A549 (cell line): ENCODE measurements around the gene ITGB1BP1.

Experiments
- BHLHE40 ChIP-seq: IDR thresholded peaks from 2 replicates; pipeline ENCODE4 v1.6.1; 2012; ENCODE audit warnings: low read depth, low read length, inconsistent platforms
- CEBPB ChIP-seq, 2 experiments: fragments of >200 bp in 1 of 2; sonication (Bioruptor Twin) in 1 of 2; formaldehyde crosslinking in 1 of 2; IDR thresholded peaks; 2 replicates each; pipeline ENCODE4 v1.6.1; 2012 to 2016
- HDAC2 ChIP-seq: fragments of 200-600 bp; sonication (generic); IDR thresholded peaks from 2 replicates; pipeline ENCODE4 v1.6.1; 2016
- HOXB5 ChIP-seq: fragments of 250-450 bp; sonication (Bioruptor Pico); IDR thresholded peaks from 2 replicates; pipeline ENCODE4 v1.5.0; 2020; ENCODE audit warnings: mild to moderate bottlenecking, moderate library complexity
- KDM5A ChIP-seq: fragments of 200-600 bp; sonication (generic); IDR thresholded peaks from 2 replicates; pipeline ENCODE4 v1.6.1; 2016; ENCODE audit warnings: antibody characterized with exemption, mild to moderate bottlenecking
- POLR2A ChIP-seq: IDR thresholded peaks from 2 replicates; pipeline ENCODE4 v1.6.1; 2012; ENCODE audit warnings: mild to moderate bottlenecking, low read length
- RFX5 ChIP-seq: fragments of 450-650 bp; IDR thresholded peaks from 2 replicates; pipeline ENCODE4 v1.7.1; 2014; ENCODE audit warnings: antibody characterized with exemption, mild to moderate bottlenecking, moderate library complexity
- SREBF2 ChIP-seq: fragments of 450-650 bp; IDR thresholded peaks from 2 replicates; pipeline ENCODE4 v1.6.1; 2014; ENCODE audit warnings: mild to moderate bottlenecking, moderate library complexity
- ZFP36 ChIP-seq: fragments of 450-650 bp; IDR thresholded peaks from 2 replicates; pipeline ENCODE4 v1.6.1; 2014; ENCODE audit warnings: borderline replicate concordance; ENCODE audit not compliant: partially characterized antibody
- ZNF302 ChIP-seq: fragments of 250-450 bp; sonication (Bioruptor Pico); IDR thresholded peaks from 2 replicates; pipeline ENCODE4 v1.9.0; 2021; ENCODE audit warnings: inconsistent platforms, mild to moderate bottlenecking, moderate library complexity
- TF ChIP-seq, protein P1 (sequence below): IDR thresholded peaks from 2 replicates; pipeline ENCODE4 v1.6.1; 2012; ENCODE audit warnings: low read depth, borderline replicate concordance
- TF ChIP-seq, protein P2 (sequence below): fragments of >200 bp; sonication (Bioruptor Twin); formaldehyde crosslinking; IDR thresholded peaks from 3 replicates; pipeline ENCODE4 v1.5.1; 2016

DNA sequence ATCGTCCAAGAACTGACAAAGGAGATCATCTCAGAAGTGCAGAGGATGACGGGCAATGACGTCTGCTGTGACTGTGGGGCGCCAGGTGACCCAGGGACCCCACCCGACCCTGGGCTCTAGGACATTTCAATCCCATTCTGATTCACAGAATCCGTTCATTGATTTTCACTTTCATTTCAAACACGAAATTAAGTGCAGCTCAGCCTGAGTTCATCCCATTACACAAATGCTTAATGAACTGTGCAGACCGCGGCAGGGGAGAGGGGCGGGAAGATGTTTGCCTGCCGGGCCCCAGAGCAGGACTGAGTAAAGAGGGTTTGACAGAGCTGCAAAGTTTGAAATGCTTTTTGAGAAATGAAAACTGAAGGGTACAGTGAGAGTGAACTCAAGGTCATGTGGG is 67.1 kb downstream of the ITGB1BP1 start:
- TF ChIP-seq, protein P1, sequence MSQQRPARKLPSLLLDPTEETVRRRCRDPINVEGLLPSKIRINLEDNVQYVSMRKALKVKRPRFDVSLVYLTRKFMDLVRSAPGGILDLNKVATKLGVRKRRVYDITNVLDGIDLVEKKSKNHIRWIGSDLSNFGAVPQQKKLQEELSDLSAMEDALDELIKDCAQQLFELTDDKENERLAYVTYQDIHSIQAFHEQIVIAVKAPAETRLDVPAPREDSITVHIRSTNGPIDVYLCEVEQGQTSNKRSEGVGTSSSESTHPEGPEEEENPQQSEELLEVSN, result no peak
- TF ChIP-seq POLR2A (no peak), KDM5A (no peak), HDAC2 (no peak), ZNF302 (CRISPR knock-in tag) (no peak), BHLHE40 (no peak), SREBF2 (no peak), CEBPB (IDR thresholded peaks at IDR 0.05) (no peak), RFX5 (no peak), HOXB5 (no peak), ZFP36 (no peak)
- TF ChIP-seq, protein P2, sequence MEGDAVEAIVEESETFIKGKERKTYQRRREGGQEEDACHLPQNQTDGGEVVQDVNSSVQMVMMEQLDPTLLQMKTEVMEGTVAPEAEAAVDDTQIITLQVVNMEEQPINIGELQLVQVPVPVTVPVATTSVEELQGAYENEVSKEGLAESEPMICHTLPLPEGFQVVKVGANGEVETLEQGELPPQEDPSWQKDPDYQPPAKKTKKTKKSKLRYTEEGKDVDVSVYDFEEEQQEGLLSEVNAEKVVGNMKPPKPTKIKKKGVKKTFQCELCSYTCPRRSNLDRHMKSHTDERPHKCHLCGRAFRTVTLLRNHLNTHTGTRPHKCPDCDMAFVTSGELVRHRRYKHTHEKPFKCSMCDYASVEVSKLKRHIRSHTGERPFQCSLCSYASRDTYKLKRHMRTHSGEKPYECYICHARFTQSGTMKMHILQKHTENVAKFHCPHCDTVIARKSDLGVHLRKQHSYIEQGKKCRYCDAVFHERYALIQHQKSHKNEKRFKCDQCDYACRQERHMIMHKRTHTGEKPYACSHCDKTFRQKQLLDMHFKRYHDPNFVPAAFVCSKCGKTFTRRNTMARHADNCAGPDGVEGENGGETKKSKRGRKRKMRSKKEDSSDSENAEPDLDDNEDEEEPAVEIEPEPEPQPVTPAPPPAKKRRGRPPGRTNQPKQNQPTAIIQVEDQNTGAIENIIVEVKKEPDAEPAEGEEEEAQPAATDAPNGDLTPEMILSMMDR, result no peak
